GM23248 (cell line): ENCODE measurements around the gene LPO.

Experiments
- EZH2 ChIP-seq: fragments of 200-600 bp; sonication (generic); IDR thresholded peaks from 2 replicates; pipeline ENCODE4 v1.6.1; 2018; ENCODE audit warnings: antibody characterized with exemption, mild to moderate bottlenecking; ENCODE audit not compliant: insufficient read depth, poor library complexity, severe bottlenecking
- EZH2phosphoT487 ChIP-seq: fragments of 200-600 bp; sonication (generic); IDR thresholded peaks from 2 replicates; pipeline ENCODE4 v1.6.1; 2018; ENCODE audit warnings: antibody characterized with exemption, moderate library complexity, mild to moderate bottlenecking, low read depth; ENCODE audit not compliant: insufficient read depth

DNA sequence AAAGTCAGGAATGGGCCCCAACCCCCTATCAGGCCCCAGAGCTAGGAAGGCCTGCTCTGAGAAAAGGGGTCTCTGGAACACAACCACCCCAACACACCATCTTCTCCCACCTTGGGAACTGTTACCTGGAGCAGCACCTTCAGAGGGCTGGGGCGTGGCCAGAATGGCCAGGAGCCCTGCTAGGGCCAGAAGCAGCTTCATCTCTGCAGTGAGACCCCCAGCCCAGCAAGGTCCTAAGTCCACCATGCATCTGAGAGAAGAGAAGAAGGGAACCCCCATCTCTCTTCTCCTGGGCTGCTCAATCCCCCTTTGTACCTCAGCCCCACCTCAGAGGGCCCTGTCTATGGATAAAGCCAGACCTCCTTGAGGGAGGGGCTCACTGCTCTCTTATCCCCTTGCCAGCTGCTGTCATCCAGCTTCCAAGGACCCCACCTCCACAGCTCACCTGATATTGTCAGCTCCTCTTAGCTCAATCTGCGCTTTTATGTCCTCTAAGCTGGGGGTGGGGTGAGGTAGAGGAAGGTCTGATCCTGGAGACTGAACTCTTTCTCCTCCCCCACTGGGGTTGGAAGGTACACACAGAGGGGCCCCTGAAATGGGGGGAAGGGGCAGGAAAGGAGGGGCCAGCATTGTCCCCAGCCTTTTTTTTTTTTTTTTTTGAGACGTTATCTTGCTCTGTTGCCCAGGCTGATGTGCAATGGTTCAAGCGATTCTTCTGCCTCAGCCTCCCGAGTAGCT is 42.3 kb downstream of the LPO start, which contains the start of gene MPO:
- TF ChIP-seq EZH2phosphoT487 (no peak), EZH2 (no peak)
